DMS79 treated with DMSO at 0.1 percent for 48 hours (cell line): ENCODE results near the gene WASL.
"Not testable (repeated sequence)": the region's sequence is repeated elsewhere in the genome, so short reads cannot be mapped to it uniquely, and the experiment has no call there.

Experiments used
- DNase-seq: peaks from one replicate; lab custom pipeline; 2025; lab: John Stamatoyannopoulos, UW

The WASL gene

DNA sequence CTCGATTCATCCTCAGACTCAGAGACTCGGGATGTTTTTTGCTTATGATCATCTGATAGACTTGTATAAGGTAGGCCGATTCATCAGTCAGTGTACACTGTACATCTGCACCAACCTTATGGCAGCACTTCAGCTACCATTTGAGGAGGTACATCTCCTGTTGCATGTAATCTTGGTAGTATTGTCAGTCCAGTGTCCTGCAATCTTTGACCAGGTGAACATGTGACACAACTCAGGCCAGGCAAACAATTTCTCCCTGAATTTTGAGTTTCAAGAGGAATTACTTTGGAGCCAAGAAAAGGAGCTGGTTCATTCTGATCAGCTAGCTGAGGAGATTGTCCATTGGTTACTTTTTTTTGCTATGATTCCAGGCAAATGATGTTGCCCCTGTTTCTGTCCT, 19.7 kb upstream of the WASL start:
- no peak for DNase-seq

- DNase-seq, result no peak
Measured at GRCh38 chr7:123763191-123763661, 14.4 kb upstream of the WASL start.

DNA sequence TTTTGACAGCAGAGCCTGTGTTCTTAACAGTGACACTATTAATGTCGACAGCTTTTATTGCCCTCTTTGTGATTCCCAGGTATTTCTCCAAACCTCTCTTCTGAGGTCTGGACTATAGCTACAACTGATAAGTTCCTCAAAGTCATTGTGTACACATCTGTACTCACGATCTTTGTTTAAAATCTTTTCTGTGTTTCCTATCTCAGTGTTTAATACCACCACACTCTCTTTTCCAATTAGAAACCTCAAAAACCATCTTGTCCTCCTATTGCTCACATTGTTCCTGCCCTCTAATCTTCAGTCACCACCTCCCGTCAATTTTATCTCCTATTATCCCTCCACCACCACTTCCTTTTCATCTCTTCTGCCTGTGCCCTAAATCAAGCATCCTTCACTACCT, 12.9 kb upstream of the WASL start:
- DNase-seq, result no peak

DNA sequence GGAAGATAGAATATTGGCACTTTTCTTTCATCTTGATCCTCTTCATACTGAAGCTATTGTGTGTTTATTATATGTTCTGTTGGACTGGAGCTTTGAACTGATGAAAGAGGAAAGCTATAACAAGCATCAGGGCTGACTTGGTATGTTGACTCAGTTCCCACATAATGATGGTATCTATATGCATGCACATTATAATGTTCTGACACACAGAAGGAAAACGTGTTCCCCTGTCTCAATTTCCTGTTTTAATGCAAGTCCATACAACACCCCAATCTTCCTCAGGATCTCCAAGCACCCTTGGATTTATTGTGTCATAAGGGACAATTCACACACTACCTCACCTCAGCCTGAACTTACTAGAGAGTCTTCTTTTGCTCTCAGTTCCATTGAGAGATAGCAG, 8.3 kb upstream of the WASL start:
- no peak for DNase-seq

DNA sequence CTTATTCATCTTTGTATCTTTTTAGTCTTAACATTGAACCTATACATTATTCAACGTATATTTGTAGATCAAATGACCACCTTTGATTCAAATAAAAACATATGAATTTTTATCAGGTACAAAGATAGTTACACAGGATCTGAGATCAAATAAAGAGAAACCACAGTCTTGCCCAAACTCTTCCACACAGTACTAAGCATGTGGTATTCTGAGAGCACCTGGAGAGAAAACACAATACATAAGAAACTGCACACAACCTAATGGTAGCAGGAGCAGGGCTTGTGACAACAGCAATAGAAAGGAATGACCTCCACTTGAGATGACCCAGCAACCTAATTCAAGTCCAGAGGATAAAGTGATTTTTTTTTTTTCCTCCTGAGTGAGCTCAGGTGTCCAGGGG, 6.5 kb upstream of the WASL start:
- no peak for DNase-seq

DNA sequence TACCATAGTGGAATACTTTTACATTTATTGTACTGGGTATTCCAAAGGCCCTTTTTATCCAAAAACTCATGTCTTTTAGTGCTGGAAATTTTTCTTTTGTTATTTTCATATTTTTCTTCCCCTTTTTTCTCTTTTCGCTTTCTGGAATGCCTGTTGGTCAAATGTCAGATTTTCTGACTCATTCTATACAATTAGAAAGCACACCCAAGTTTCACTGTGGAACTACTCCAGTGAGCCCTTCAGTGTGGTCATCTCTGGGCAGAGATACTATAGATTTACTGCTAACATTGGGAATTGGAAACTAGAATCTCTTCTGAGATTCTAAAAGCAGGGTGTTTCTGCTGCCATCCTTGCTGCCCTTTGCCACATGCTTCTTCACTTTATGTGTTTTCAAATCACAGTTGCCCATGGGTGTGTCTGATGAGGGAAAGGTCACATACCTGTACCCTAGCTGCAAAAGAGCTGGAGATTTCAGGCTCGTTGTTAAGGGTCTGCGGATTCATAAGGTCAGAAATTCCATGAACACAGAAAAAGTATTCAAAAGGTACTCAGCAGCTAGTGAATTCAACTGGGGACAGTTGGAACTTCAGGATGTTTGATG, 5.6 kb upstream of the WASL start:
- DNase-seq, result no peak

DNA sequence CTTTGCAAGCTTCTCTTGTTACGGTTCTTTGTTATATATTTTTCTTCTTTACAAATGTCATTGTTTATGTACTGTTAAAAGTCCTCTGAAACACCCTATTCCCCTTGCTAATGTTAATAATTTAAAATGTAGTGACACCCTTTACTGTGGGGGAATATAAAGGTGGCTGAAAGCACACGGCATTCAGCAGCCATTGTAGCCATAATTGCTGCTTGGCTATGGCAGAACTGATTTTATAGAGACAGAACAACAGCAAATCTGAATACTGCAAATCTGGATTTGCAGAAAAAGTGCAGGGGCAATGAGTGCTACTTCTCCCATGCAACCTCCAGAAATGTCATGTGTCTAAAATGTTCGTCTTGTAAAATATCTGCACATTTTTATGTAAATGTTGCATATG, 3.7 kb upstream of the WASL start:
- DNase-seq, result no peak

- no peak for DNase-seq
Measured at GRCh38 chr7:123751821-123752220, 3.0 kb upstream of the WASL start.

DNA sequence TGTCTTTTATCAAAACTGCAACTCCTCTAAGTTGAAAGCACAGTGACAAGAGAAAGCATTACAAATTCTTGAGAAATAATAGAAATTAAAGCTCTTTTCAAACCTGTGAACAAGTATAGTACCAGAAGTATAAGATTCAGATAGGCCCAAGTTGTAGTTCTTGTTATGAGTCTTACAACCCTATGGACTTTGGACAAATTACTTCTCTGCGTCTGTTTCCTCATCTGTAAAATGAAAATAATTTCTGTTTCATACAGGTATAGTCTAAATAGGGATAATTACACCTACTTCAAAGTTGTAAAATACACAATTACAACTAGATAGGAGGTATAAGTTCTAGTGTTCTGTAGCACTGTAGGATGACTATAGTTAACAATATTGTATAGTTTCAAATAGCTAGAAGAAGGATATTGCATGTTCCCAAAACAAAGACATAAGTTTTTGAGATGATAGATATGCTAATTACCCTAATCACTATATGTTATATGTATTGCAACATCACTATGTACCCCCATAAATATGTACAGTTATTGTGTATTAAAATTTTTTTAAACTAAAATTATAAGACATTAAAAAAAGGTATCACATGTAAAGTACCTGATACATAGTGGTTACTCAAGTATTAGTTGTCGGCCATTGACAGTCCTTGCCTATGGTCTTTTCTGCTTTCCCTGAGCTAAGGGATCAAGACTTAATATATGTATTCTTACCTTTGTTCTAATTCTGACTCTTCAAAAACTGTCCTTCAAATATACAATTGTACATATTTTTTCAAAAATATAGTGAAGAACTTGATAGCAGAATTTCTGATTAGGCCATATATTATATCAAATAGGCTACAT, 1.8 kb upstream of the WASL start:
- no peak for DNase-seq

DNA sequence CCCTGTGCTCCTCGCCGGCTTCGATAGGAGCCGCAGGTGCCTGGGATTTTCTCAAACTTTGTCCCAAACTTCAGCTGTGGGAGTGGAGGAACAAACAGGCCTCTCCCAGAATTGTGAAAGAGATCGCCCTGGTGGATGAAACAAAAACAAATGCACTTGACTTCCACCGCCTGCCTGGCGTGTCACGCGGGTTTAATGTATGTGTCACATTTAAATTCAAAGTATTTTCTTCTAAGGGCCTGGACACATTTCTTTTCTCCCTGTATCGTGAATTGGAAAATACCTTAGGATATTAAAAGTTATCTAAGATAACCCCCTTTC, 694 bp upstream of the WASL start:
- no peak for DNase-seq

- no peak for DNase-seq
Measured at GRCh38 chr7:123748171-123748733, 551 bp downstream of the WASL start.

GRCh38 chr7:123747620-123748141, 1.1 kb downstream of the WASL start:
- DNase-seq, result peak; percentile 66

GRCh38 chr7:123746931-123747488, 1.8 kb downstream of the WASL start:
- peak; percentile 49 for DNase-seq

DNA sequence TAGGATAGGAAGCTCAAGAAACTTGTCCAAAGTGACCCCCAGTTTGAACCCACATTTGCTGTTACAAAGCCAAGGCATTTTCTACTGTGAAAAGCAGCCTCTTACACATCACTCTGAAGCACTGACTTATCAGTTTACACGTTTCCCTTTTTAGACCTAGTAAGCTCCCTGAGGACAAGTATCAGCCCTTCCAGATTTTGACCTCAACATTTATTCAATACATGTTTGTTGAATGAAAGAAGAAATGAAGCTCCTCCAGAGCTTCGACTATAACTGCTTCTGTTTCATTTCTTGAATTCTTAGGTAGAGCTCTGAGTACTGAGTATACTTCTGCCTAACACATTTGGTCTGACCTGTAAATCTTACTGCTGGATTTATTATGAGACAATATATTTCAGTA, 2.7 kb downstream of the WASL start:
- no peak for DNase-seq

- no peak for DNase-seq
Measured at GRCh38 chr7:123745437-123745836, 3.4 kb downstream of the WASL start.

DNA sequence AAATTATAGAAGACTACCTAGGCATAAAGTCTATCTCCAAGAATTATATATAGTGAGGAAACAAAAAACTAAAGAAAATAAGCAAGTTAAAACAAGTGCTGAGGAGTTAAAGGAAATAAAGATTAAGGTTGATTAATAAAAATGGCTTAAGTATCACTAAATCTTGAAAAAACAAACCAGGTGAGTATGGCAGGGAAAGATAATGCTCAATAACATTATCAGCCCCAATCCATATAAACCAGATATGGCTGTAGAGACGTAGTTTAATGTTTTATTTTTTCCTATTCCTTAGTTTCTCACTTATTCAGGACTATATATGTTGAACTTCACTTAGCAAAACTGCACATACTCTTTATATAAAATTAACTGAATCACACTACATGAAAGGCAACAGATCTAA, 4.4 kb downstream of the WASL start:
- DNase-seq, result no peak

- no peak for DNase-seq
Measured at GRCh38 chr7:123741940-123742339, 6.9 kb downstream of the WASL start.

DNA sequence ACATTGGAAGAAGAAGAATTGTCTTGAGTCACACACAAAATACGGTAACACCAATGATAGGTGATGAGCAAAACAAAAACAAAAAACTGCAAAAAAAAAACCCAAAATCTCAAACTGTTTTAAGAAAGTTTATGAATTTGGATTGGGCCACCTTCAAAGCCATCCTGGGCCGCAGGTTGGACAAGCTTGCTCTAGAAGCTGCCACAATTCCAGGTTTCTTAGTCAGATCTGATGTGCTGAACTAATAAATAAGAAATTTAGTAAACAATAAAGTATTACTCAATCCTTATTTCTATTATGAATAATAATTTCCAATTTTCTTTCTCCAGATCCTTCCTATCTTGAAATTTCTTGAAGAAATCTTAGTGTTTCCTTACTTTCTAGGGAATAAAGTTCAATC, 10.0 kb downstream of the WASL start:
- no peak for DNase-seq

GRCh38 chr7:123738356-123738755, 10.4 kb downstream of the WASL start:
- DNase-seq, result no peak

DNA sequence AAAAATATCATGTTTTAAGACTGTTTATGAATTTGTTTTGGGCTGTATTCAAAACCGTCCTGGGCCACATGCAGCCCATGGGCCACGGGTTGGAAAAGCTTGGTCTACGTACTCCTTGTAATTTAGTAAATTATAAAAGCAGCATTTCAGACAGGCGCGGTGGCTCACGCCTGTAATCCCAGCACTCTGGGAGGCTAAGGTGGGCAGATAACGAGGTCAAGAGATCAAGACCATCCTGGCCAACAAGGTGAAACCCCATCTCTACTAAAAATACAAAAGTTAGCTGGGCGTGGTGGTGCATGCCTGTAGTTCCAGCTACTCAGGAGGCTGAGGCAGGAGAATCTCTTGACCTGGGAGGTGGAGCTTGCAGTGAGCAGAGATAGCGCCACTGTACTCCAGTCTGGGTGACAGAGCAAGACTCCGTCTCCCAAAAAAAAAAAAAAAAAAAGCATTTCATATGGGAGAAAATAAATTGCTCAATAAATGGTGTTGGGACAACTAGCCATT, 11.6 kb downstream of the WASL start:
- DNase-seq, result not testable (repeated sequence)

DNA sequence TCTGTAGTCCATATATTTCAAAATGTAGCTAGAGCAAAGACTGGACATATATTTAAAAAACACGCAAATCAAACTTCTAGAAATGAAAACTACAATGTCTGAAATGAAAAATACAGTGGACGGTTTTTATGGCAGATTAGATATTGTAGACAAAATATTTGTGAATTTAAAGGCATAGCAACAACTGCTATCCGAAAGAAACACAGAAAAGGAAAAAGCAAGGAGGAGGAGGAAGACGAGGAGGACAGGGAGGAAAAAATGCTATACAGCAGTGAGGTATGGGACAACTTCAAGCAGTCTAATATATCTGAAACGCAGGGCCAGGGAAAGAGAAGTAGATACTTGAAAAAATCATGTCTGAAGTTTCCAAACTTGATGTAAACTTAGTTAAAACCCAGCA, 13.3 kb downstream of the WASL start:
- no peak for DNase-seq

GRCh38 chr7:123734498-123734897, 14.3 kb downstream of the WASL start:
- DNase-seq, result no peak
